DOHH2 (cell line): ENCODE measurements around the gene SLC37A1.

Experiments used
- CTCF ChIP-seq: fragments of 200-600 bp; sonication (generic); IDR thresholded peaks from one replicate; pipeline ENCODE4 v1.5.1; 2014; ENCODE audit warnings: antibody characterized with exemption, mild to moderate bottlenecking, low read depth, low read length; ENCODE audit not compliant: poor library complexity, severe bottlenecking
- EZH2phosphoT487 ChIP-seq: fragments of 200-600 bp; sonication (generic); IDR thresholded peaks from 2 replicates; pipeline ENCODE4 v1.6.1; 2017; ENCODE audit warnings: borderline replicate concordance, mild to moderate bottlenecking, antibody characterized with exemption, low read length, moderate library complexity, mixed read lengths

GRCh38 chr21:42478504-42478903, 35.1 kb upstream of the SLC37A1 start:
- TF ChIP-seq CTCF (no peak), EZH2phosphoT487 (no peak)
